IMR-90 (cell line): Measurements from ENCODE around the gene DTX1. TPM values are rescaled to one million over a fixed set of nuclear protein-coding genes. Genes with fewer than 3 reads are reported as not detected.

Experiments used
- ATAC-seq: fragments of 200-7000 bp; cut with Tn5 transposase; 2 replicates; pipeline ENCODE4 v1.9.1; 2020; ENCODE audit warnings: low read depth, mild to moderate bottlenecking, moderate library complexity
- BruUV-seq: library from RNA; stranded (reverse); fragments of 400-500 nt; replicated peaks from 2 replicates; lab custom pipeline; 2021; lab: Mats Ljungman, UMichigan
- CTCF ChIA-PET: fragments of 300-600 bp; formaldehyde crosslinking; extraction: SDS; loops from one replicate; lab custom pipeline; 2021; ENCODE audit warnings: antibody characterized with exemption; lab: Yijun Ruan, JAX
- POLR2A ChIA-PET: fragments of 300-600 bp; sonication (Branson Sonifier 250); formaldehyde crosslinking; loops from one replicate; lab custom pipeline; 2022; ENCODE audit warnings: antibody characterized with exemption; ENCODE audit not compliant: unreplicated experiment; lab: Charles Lee
- DNase-seq: peaks from one replicate; pipeline ENCODE4 v3.0.0; 2013
- H2AFZ ChIP-seq: replicated peaks from 2 replicates; pipeline ENCODE3; 2013; ENCODE audit warnings: low read length, mild to moderate bottlenecking; ENCODE audit not compliant: poor library complexity
- H2AK5ac ChIP-seq: 2 replicates; pipeline ENCODE4 v1.6.1; 2013; ENCODE audit warnings: low read depth, low read length, inconsistent platforms
- H2AK9ac ChIP-seq: replicated peaks from 2 replicates; pipeline ENCODE3; 2013; ENCODE audit warnings: mild to moderate bottlenecking, low read depth, low read length, moderate library complexity; ENCODE audit not compliant: poor library complexity
- H2BK120ac ChIP-seq: 2 replicates; pipeline ENCODE4 v1.6.1; 2013; ENCODE audit warnings: low read depth, low read length, inconsistent platforms
- H2BK15ac ChIP-seq: 3 replicates; pipeline ENCODE4 v1.6.1; 2013; ENCODE audit warnings: low read depth, low read length, inconsistent platforms
- H2BK20ac ChIP-seq: 2 replicates; pipeline ENCODE4 v1.6.1; 2013; ENCODE audit warnings: low read depth, mild to moderate bottlenecking, inconsistent platforms, low read length, moderate library complexity
- H2BK5ac ChIP-seq: 2 replicates; pipeline ENCODE4 v1.6.1; 2013; ENCODE audit warnings: mild to moderate bottlenecking, low read depth, low read length, inconsistent platforms; ENCODE audit not compliant: poor library complexity, severe bottlenecking
- H3K14ac ChIP-seq: replicated peaks from 2 replicates; pipeline ENCODE4 v1.6.1; 2013; ENCODE audit warnings: low read depth, low read length, inconsistent platforms
- H3K18ac ChIP-seq: 2 replicates; pipeline ENCODE4 v1.6.1; 2013; ENCODE audit warnings: low read depth, low read length, control low read depth
- H3K23ac ChIP-seq: 2 replicates; pipeline ENCODE4 v1.6.1; 2013; ENCODE audit warnings: low read depth, low read length, inconsistent platforms
- H3K27ac ChIP-seq: 2 replicates; pipeline ENCODE4 v1.5.1; 2013; ENCODE audit warnings: mild to moderate bottlenecking, control low read depth, low read length; ENCODE audit not compliant: insufficient read depth
- H3K27me3 ChIP-seq: 2 replicates; pipeline ENCODE4 v1.6.1; 2013; ENCODE audit warnings: low read length; ENCODE audit not compliant: control insufficient read depth, insufficient read depth
- H3K36me3 ChIP-seq: 2 replicates; pipeline ENCODE4 v1.6.1; 2013; ENCODE audit warnings: low read length, mixed read lengths; ENCODE audit not compliant: control insufficient read depth, insufficient read depth
- H3K4ac ChIP-seq: 2 replicates; pipeline ENCODE4 v1.6.1; 2013; ENCODE audit warnings: low read depth, low read length, inconsistent platforms
- H3K4me1 ChIP-seq: 2 replicates; pipeline ENCODE4 v1.6.1; 2013; ENCODE audit warnings: low read length, mixed read lengths; ENCODE audit not compliant: control insufficient read depth, insufficient read depth
- H3K4me2 ChIP-seq: 2 replicates; pipeline ENCODE4 v1.6.1; 2013; ENCODE audit warnings: low read depth, mild to moderate bottlenecking, control low read depth, low read length, moderate library complexity
- H3K4me3 ChIP-seq: 2 replicates; pipeline ENCODE4 v1.5.1; 2013; ENCODE audit warnings: low read depth, mild to moderate bottlenecking, control low read depth, low read length, moderate library complexity; ENCODE audit not compliant: insufficient read depth
- H3K56ac ChIP-seq: 2 replicates; pipeline ENCODE4 v1.6.1; 2013; ENCODE audit warnings: low read length, inconsistent platforms; ENCODE audit not compliant: insufficient read depth; ENCODE audit errors: extremely low read depth
- H3K79me1 ChIP-seq, 2 experiments: 2 replicates each; pipeline ENCODE4 v1.6.1; 2013; ENCODE audit warnings: low read length in 2 of 2, inconsistent platforms in 1 of 2, low read depth in 1 of 2
- H3K9ac ChIP-seq: 2 replicates; pipeline ENCODE4 v1.6.1; 2013; ENCODE audit warnings: low read depth, low read length, control low read depth
- H3K9me1 ChIP-seq: 2 replicates; pipeline ENCODE4 v1.6.1; 2013; ENCODE audit warnings: low read length, inconsistent platforms; ENCODE audit not compliant: insufficient read depth
- H3K9me3 ChIP-seq: 2 replicates; pipeline ENCODE4 v1.6.1; 2013; ENCODE audit warnings: low read length; ENCODE audit not compliant: control insufficient read depth, insufficient read depth
- H4K20me1 ChIP-seq: 2 replicates; pipeline ENCODE4 v1.6.1; 2013; ENCODE audit warnings: low read length, inconsistent platforms; ENCODE audit not compliant: insufficient read depth
- H4K5ac ChIP-seq: 2 replicates; pipeline ENCODE4 v1.6.1; 2013; ENCODE audit warnings: mild to moderate bottlenecking, low read depth, low read length, control low read depth
- H4K8ac ChIP-seq, 2 experiments: 2 replicates each; pipeline ENCODE4 v1.6.1; 2013; ENCODE audit warnings: low read depth in 2 of 2, low read length in 2 of 2, control low read depth in 1 of 2, inconsistent platforms in 1 of 2
- H4K91ac ChIP-seq: 2 replicates; pipeline ENCODE4 v1.6.1; 2013; ENCODE audit warnings: low read depth, low read length, inconsistent platforms; ENCODE audit not compliant: insufficient read depth
- BHLHE40 ChIP-seq: fragments of 150-350 bp; IDR thresholded peaks from 2 replicates; pipeline ENCODE4 v1.6.1; 2016; ENCODE audit warnings: mild to moderate bottlenecking, low read depth, low read length
- CEBPB ChIP-seq: IDR thresholded peaks from 2 replicates; pipeline ENCODE4 v1.6.1; 2012; ENCODE audit warnings: low read depth, low read length, improper control_type of control experiment
- CTCF ChIP-seq: conservative IDR thresholded peaks from 2 replicates; pipeline ENCODE4 v1.5.1; 2012; ENCODE audit warnings: mild to moderate bottlenecking, low read depth, low read length, improper control_type of control experiment
- ELK1 ChIP-seq: fragments of 150-350 bp; IDR thresholded peaks from 2 replicates; pipeline ENCODE4 v1.6.1; 2016; ENCODE audit warnings: low read depth, mild to moderate bottlenecking, low read length, moderate library complexity, borderline replicate concordance
- FOS ChIP-seq: fragments of 150-350 bp; IDR thresholded peaks from 2 replicates; pipeline ENCODE4 v1.6.1; 2016; ENCODE audit warnings: low read depth, low read length
- MAFK ChIP-seq: IDR thresholded peaks from 2 replicates; pipeline ENCODE4 v1.6.1; 2012; ENCODE audit warnings: low read depth, low read length, improper control_type of control experiment
- MAZ ChIP-seq: IDR thresholded peaks from 2 replicates; pipeline ENCODE4 v1.6.1; 2012; ENCODE audit warnings: low read depth, mild to moderate bottlenecking, low read length, improper control_type of control experiment, moderate library complexity, borderline replicate concordance
- MXI1 ChIP-seq: IDR thresholded peaks from 2 replicates; pipeline ENCODE4 v1.6.1; 2012; ENCODE audit warnings: low read depth, mild to moderate bottlenecking, low read length, moderate library complexity, borderline replicate concordance
- NFE2L2 ChIP-seq: fragments of 150-350 bp; IDR thresholded peaks from 2 replicates; pipeline ENCODE4 v1.6.1; 2016; ENCODE audit warnings: low read depth, mild to moderate bottlenecking, low read length
- POLR2A ChIP-seq: IDR thresholded peaks from 2 replicates; pipeline ENCODE4 v1.6.1; 2012; ENCODE audit warnings: mild to moderate bottlenecking, low read depth, low read length
- RAD21 ChIP-seq: IDR thresholded peaks from 2 replicates; pipeline ENCODE4 v1.6.1; 2012; ENCODE audit warnings: low read length, improper control_type of control experiment
- RCOR1 ChIP-seq: IDR thresholded peaks from 2 replicates; pipeline ENCODE4 v1.6.1; 2012; ENCODE audit warnings: mild to moderate bottlenecking, low read length, improper control_type of control experiment; ENCODE audit not compliant: insufficient replicate concordance
- RFX5 ChIP-seq: IDR thresholded peaks from 2 replicates; pipeline ENCODE4 v1.8.0; 2012; ENCODE audit warnings: low read depth, mild to moderate bottlenecking, low read length, moderate library complexity
- SMC3 ChIP-seq: fragments of 150-350 bp; IDR thresholded peaks from 2 replicates; pipeline ENCODE4 v1.6.1; 2016; ENCODE audit warnings: low read depth, mild to moderate bottlenecking, antibody characterized with exemption, low read length, moderate library complexity
- USF2 ChIP-seq: fragments of 150-350 bp; IDR thresholded peaks from 2 replicates; pipeline ENCODE4 v1.6.1; 2017; ENCODE audit warnings: mild to moderate bottlenecking, antibody characterized with exemption, low read length, low read depth
- WGBS, 2 experiments: methylation state at CpG; one replicate each; pipeline versions ENCODE4 v1.1.5 to v1.1.7; 2013; ENCODE audit warnings: missing lambda C conversion rate in 2 of 2; ENCODE audit not compliant: insufficient read length in 1 of 2; ENCODE audit errors: extremely low coverage in 2 of 2; 5-methylcytosine and 5-hydroxymethylcytosine counted together
- dilution Hi-C: fragments of 300-500 bp; cut with HindIII; formaldehyde crosslinking; loops from one replicate; pipeline ENCODE4 v1.14.3; 2018; ENCODE audit warnings: low sequenced_read_pairs; ENCODE audit not compliant: unreplicated experiment
- in situ Hi-C: fragments of 300-500 bp; cut with MboI; formaldehyde crosslinking; loops from 3 replicates; pipeline ENCODE4 v1.14.3; 2019; ENCODE audit warnings: low sequenced_read_pairs, inconsistent platforms, mixed read lengths
- intact Hi-C: fragments of 100-400 bp; cut with micrococcal nuclease; formaldehyde crosslinking; loops from 2 replicates; pipeline ENCODE4 v1.10.0; 2022
- polyA plus RNA-seq, 3 experiments: library from polyadenylated mRNA; depleted of rRNA; stranded (reverse); fragments of >200 nt; gene quantifications; 2 replicates each; pipeline ENCODE4 v1.2.3, GENCODE V29; 2012; ENCODE audit warnings: low replicate concordance in 1 of 3
- total RNA-seq: library from RNA; depleted of rRNA; stranded (reverse); fragments of >200 nt; gene quantifications from 2 replicates; pipeline ENCODE4 v1.2.3, GENCODE V29; 2012

DTX1 gene
- total and polyA plus RNA-seq, 2 of the 4 experiments (the other 2 are of a cell fraction), result not detected

- H3K27ac ChIP-seq, result no peak overlapping the region
- dilution Hi-C loops, result no loop called here
- no peak overlapping the region for H2BK120ac ChIP-seq
- H3K9me1 ChIP-seq, result no peaks in the 10 kb centered on the region
- no peak for DNase-seq
- no peak overlapping the region for H2AK9ac ChIP-seq
- no peak for ATAC-seq
- in situ Hi-C loops, result no loop called here
- no peak overlapping the region for H2AFZ ChIP-seq
- H3K27me3 ChIP-seq, result peaks cover 8% of the 10 kb centered on the region; the same call in 1 of the 2 replicates
- no peaks in the 10 kb centered on the region for H3K4me1 ChIP-seq
- intact Hi-C loops, result no loop called here
- H3K36me3 ChIP-seq, result no peaks in the 10 kb centered on the region
- no peak overlapping the region for H2BK20ac ChIP-seq
- no peak overlapping the region for H3K14ac ChIP-seq
- H3K4me2 ChIP-seq, result no peak overlapping the region
- 25% methylated on average over 4 of the region's 31 CpGs; no CpG with 5 or more reads in 1 of the 2 experiments for WGBS, 2 experiments
- no peak overlapping the region for H2BK5ac ChIP-seq
- H4K91ac ChIP-seq, result no peak overlapping the region
- H2AK5ac ChIP-seq, result no peak overlapping the region
- no peak overlapping the region for H3K56ac ChIP-seq
- BruUV-seq, result no TSS peak
- no peaks in the 10 kb centered on the region for H4K20me1 ChIP-seq
- H3K4me3 ChIP-seq, result no peak overlapping the region
- no peak overlapping the region for H4K8ac ChIP-seq
- no peak overlapping the region for H3K23ac ChIP-seq
- H2BK15ac ChIP-seq, result no peak overlapping the region
- H3K4ac ChIP-seq, result no peak overlapping the region
- CTCF ChIA-PET, result no interaction called here
- no peak overlapping the region for H4K5ac ChIP-seq
- H3K79me1 ChIP-seq, result no peaks in the 10 kb centered on the region
- H3K9ac ChIP-seq, result no peak overlapping the region
- no peaks in the 10 kb centered on the region for H3K9me3 ChIP-seq
- POLR2A ChIA-PET, result no interaction called here
- no peak overlapping the region for H3K18ac ChIP-seq
- no peak for TF ChIP-seq RCOR1
- TF ChIP-seq ELK1, result no peak
- TF ChIP-seq RAD21, result no peak
- TF ChIP-seq MXI1, result no peak
- no peak for TF ChIP-seq POLR2A
- no peak for TF ChIP-seq NFE2L2
- TF ChIP-seq BHLHE40, result no peak
- TF ChIP-seq USF2, result no peak
- TF ChIP-seq MAFK, result no peak
- no peak for TF ChIP-seq SMC3
- no peak for TF ChIP-seq MAZ
- TF ChIP-seq CEBPB, result no peak
- no peak for TF ChIP-seq CTCF
- TF ChIP-seq RFX5, result no peak
- no peak for TF ChIP-seq FOS
Measured at GRCh38 chr12:113092607-113093408, 36.3 kb downstream of the DTX1 start.
